Measurements from ENCODE around the gene CDC42SE2.

GRCh38 chr5:131433109-131433508 lies 169.3 kb downstream of the CDC42SE2 start:
- TF ChIP-seq CTCF (conservative IDR thresholded peaks at IDR 0.05; ENCODE audit: low read depth in 2 of 2) (no peak), EZH2 (IDR thresholded peaks at IDR 0.05; ENCODE audit: low read depth, unreplicated experiment) (no peak)
